ENCODE measurements around the gene PPIP5K2.

DNA sequence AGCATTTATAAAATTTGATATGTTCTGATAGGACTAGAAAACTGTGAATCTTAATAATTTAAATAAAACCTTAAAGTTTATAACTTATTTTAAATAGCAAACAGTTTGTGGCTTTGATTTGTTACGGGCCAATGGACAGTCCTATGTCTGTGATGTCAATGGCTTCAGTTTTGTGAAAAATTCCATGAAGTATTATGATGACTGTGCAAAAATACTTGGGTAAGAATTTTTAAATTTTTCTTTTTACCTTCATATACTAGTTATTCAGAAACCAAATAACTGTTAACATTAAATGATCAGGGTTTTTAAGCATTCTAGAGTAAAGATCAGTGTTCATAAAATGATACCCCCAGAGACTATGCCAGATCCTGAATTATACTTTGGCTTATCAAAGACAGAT lies 31.1 kb downstream of the PPIP5K2 start:
- TF ChIP-seq SP1 (IDR thresholded peaks at IDR 0.05) (no peak), TARDBP (IDR thresholded peaks at IDR 0.05) (no peak), ELF4 (IDR thresholded peaks at IDR 0.05) (no peak), PKNOX1 (IDR thresholded peaks at IDR 0.05) (no peak), FOXM1 (IDR thresholded peaks at IDR 0.05; ENCODE audit: borderline replicate concordance) (no peak), ARNT (IDR thresholded peaks at IDR 0.05) (no peak), SUZ12 (IDR thresholded peaks at IDR 0.05) (no peak), LEF1 (IDR thresholded peaks at IDR 0.05; ENCODE audit: borderline replicate concordance) (no peak), BHLHE40 (IDR thresholded peaks at IDR 0.05; ENCODE audit: borderline replicate concordance) (no peak), FOXK2 (IDR thresholded peaks at IDR 0.05) (no peak), HDGF (IDR thresholded peaks at IDR 0.05; ENCODE audit: borderline replicate concordance) (no peak)

All from HEK293T (cell line).